Mesenchymal stem cell (in vitro differentiated cells and primary cell): ENCODE data around the gene SULT1E1.

ENCODE experiments used
- DNase-seq: peaks from one replicate; pipeline ENCODE4 v3.0.0-alpha.2; 2013
- H2AFZ ChIP-seq: one replicate; pipeline ENCODE4 v1.6.1; 2013; ENCODE audit warnings: low read depth, mild to moderate bottlenecking, control low read depth, inconsistent platforms, low read length, moderate library complexity
- H2AK5ac ChIP-seq: 2 replicates; pipeline ENCODE4 v1.6.1; 2013; ENCODE audit warnings: low read length, moderate library complexity, mild to moderate bottlenecking, inconsistent platforms; ENCODE audit not compliant: severe bottlenecking
- H2BK120ac ChIP-seq: one replicate; pipeline ENCODE4 v1.6.1; 2013; ENCODE audit warnings: low read depth, mild to moderate bottlenecking, inconsistent platforms, low read length, moderate library complexity
- H2BK12ac ChIP-seq, 2 experiments: one replicate each; pipeline ENCODE4 v1.6.1; 2013; ENCODE audit warnings: inconsistent platforms in 2 of 2, low read length in 2 of 2, mild to moderate bottlenecking in 2 of 2, moderate library complexity in 2 of 2, control low read depth in 1 of 2
- H2BK15ac ChIP-seq: one replicate; pipeline ENCODE4 v1.6.1; 2013; ENCODE audit warnings: mild to moderate bottlenecking, low read depth, inconsistent platforms; ENCODE audit not compliant: poor library complexity, severe bottlenecking
- H2BK5ac ChIP-seq: 2 replicates; pipeline ENCODE4 v1.6.1; 2013; ENCODE audit warnings: low read depth, mild to moderate bottlenecking, low read length, control low read depth, inconsistent platforms; ENCODE audit not compliant: poor library complexity, severe bottlenecking
- H3K14ac ChIP-seq, 2 experiments: one replicate each; pipeline ENCODE4 v1.6.1; 2013; ENCODE audit warnings: inconsistent platforms in 2 of 2, low read length in 2 of 2, control low read depth in 1 of 2, mild to moderate bottlenecking in 1 of 2, moderate library complexity in 1 of 2
- H3K18ac ChIP-seq, 2 experiments: one replicate each; pipeline ENCODE4 v1.6.1; 2013; ENCODE audit warnings: inconsistent platforms in 2 of 2, low read length in 2 of 2, control low read depth in 1 of 2, low read depth in 1 of 2, mild to moderate bottlenecking in 1 of 2
- H3K23ac ChIP-seq, 2 experiments: one replicate each; pipeline ENCODE4 v1.6.1; 2013; ENCODE audit warnings: inconsistent platforms in 2 of 2, low read length in 2 of 2, mild to moderate bottlenecking in 2 of 2, moderate library complexity in 2 of 2, control low read depth in 1 of 2
- H3K27ac ChIP-seq: 2 replicates; pipeline ENCODE4 v1.5.1; 2013; ENCODE audit warnings: mild to moderate bottlenecking, moderate library complexity, low read length, control low read depth, inconsistent platforms; ENCODE audit not compliant: poor library complexity, severe bottlenecking
- H3K27me3 ChIP-seq, 2 experiments: 2 replicates each; pipeline versions ENCODE4 v1.6.1 to v1.7.0; 2013; ENCODE audit warnings: low read length in 2 of 2, mild to moderate bottlenecking in 2 of 2, moderate library complexity in 2 of 2, control low read depth in 1 of 2, inconsistent platforms in 1 of 2; ENCODE audit not compliant: control insufficient read depth in 1 of 2, insufficient read depth in 1 of 2
- H3K36me3 ChIP-seq, 2 experiments: 2 replicates each; pipeline versions ENCODE4 v1.6.1 to v1.7.0; 2013; ENCODE audit warnings: low read length in 2 of 2, control low read depth in 1 of 2, inconsistent platforms in 1 of 2, low read depth in 1 of 2, mild to moderate bottlenecking in 1 of 2; ENCODE audit not compliant: insufficient read depth in 2 of 2, control insufficient read depth in 1 of 2
- H3K4ac ChIP-seq, 2 experiments: one replicate each; pipeline ENCODE4 v1.6.1; 2013; ENCODE audit warnings: inconsistent platforms in 2 of 2, low read length in 2 of 2, mild to moderate bottlenecking in 2 of 2, moderate library complexity in 2 of 2, control low read depth in 1 of 2, low read depth in 1 of 2
- H3K4me1 ChIP-seq: 2 replicates; pipeline ENCODE4 v1.6.1; 2013; ENCODE audit warnings: low read depth, low read length, control low read depth; ENCODE audit not compliant: control insufficient read depth, insufficient read depth
- H3K4me2 ChIP-seq: 2 replicates; pipeline ENCODE4 v1.6.1; 2013; ENCODE audit warnings: low read length, mild to moderate bottlenecking, inconsistent platforms; ENCODE audit not compliant: poor library complexity, severe bottlenecking
- H3K4me3 ChIP-seq, 2 experiments: 2 replicates each; pipeline versions ENCODE4 v1.5.1 to v1.7.0; 2013; ENCODE audit warnings: low read length in 2 of 2, mild to moderate bottlenecking in 2 of 2, control low read depth in 1 of 2, low read depth in 1 of 2; ENCODE audit not compliant: insufficient read depth in 1 of 2
- H3K79me1 ChIP-seq: replicated peaks from 2 replicates; pipeline ENCODE4 v1.6.1; 2013; ENCODE audit warnings: mild to moderate bottlenecking, control low read depth, low read length, inconsistent platforms; ENCODE audit not compliant: poor library complexity, severe bottlenecking
- H3K9ac ChIP-seq: 2 replicates; pipeline ENCODE4 v1.7.0; 2013; ENCODE audit warnings: mild to moderate bottlenecking, low read length, moderate library complexity
- H3K9me3 ChIP-seq: 2 replicates; pipeline ENCODE4 v1.7.0; 2013; ENCODE audit warnings: mild to moderate bottlenecking, low read length; ENCODE audit not compliant: control insufficient read depth
- H4K8ac ChIP-seq: one replicate; pipeline ENCODE4 v1.6.1; 2013; ENCODE audit warnings: inconsistent platforms, mild to moderate bottlenecking, low read length, moderate library complexity
- H4K91ac ChIP-seq: one replicate; pipeline ENCODE4 v1.6.1; 2013; ENCODE audit warnings: mild to moderate bottlenecking, low read length, inconsistent platforms
- WGBS: methylation state at CpG from one replicate; pipeline ENCODE4 v1.1.7; 2013; ENCODE audit warnings: mixed read lengths; 5-methylcytosine and 5-hydroxymethylcytosine counted together

SULT1E1 gene

GRCh38 chr4:69849297-69849696, 10.6 kb downstream of the SULT1E1 start:
- DNase-seq, result peak; percentile 22
- no peak overlapping the region for H2BK15ac ChIP-seq
- no peak overlapping the region for H4K91ac ChIP-seq
- no peak overlapping the region for H2AK5ac ChIP-seq
- H3K27me3 ChIP-seq, result no peaks in the 10 kb centered on the region
- no peak overlapping the region for H3K4me3 ChIP-seq
- no CpG with 5 or more reads among the region's 3 CpGs for WGBS
- no peaks in the 10 kb centered on the region for H3K9me3 ChIP-seq
- H3K4me2 ChIP-seq, result no peak overlapping the region
- H3K18ac ChIP-seq, result no peak overlapping the region
- no peak overlapping the region for H2BK5ac ChIP-seq
- no peak overlapping the region for H2BK120ac ChIP-seq
- no peak overlapping the region for H4K8ac ChIP-seq
- no peak overlapping the region for H2BK12ac ChIP-seq
- no peaks in the 10 kb centered on the region for H3K4me1 ChIP-seq
- no peak overlapping the region for H3K27ac ChIP-seq
- H3K79me1 ChIP-seq, result no peaks in the 10 kb centered on the region
- H2AFZ ChIP-seq, result no peak overlapping the region
- H3K14ac ChIP-seq, result no peak overlapping the region
- no peak overlapping the region for H3K9ac ChIP-seq
- H3K36me3 ChIP-seq, result no peaks in the 10 kb centered on the region
- no peak overlapping the region for H3K23ac ChIP-seq
- H3K4ac ChIP-seq, result no peak overlapping the region

- no peak overlapping the region for H3K4me3 ChIP-seq
- no peak overlapping the region for H2BK12ac ChIP-seq
- no peak overlapping the region for H3K14ac ChIP-seq
- no peaks in the 10 kb centered on the region for H3K36me3 ChIP-seq
- H3K4me1 ChIP-seq, result no peaks in the 10 kb centered on the region
- H3K4ac ChIP-seq, result no peak overlapping the region
- no peaks in the 10 kb centered on the region for H3K9me3 ChIP-seq
- H3K4me2 ChIP-seq, result no peak overlapping the region
- H2AK5ac ChIP-seq, result no peak overlapping the region
- no peak overlapping the region for H3K9ac ChIP-seq
- H3K18ac ChIP-seq, result no peak overlapping the region
- no peak overlapping the region for H2BK5ac ChIP-seq
- no CpG with 5 or more reads among the region's 1 CpG for WGBS
- no peak overlapping the region for H2AFZ ChIP-seq
- H3K79me1 ChIP-seq, result no peaks in the 10 kb centered on the region
- H2BK120ac ChIP-seq, result no peak overlapping the region
- no peak overlapping the region for H4K91ac ChIP-seq
- H3K27ac ChIP-seq, result no peak overlapping the region
- no peak overlapping the region for H4K8ac ChIP-seq
- DNase-seq, result no peak
- no peak overlapping the region for H3K23ac ChIP-seq
- H2BK15ac ChIP-seq, result no peak overlapping the region
- no peaks in the 10 kb centered on the region for H3K27me3 ChIP-seq
These were observed 11.9 kb downstream of the SULT1E1 start for GRCh38 chr4:69848028-69848427.

DNA sequence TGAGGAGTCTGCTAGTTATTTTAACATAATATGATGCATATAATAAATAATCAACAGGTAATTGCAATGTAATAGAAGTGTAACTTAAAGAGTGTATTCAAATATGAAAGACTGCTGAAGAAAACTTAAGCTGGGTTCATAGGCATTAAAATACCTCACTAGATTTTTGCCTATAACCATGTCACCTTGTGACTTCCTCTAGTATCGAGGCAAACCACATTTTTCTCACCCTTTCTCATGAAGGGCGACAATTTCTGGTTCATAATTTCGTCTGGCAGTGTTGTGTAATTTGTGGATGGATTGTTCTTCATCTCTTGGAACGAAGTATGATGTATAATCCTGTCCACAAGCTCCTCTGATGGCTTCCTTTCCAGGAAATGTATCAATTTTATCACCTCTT, 16.0 kb downstream of the SULT1E1 start:
- Histone ChIP-seq H2AFZ (no peak overlapping the region), H3K79me1 (no peaks in the 10 kb centered on the region), H3K27me3 (no peaks in the 10 kb centered on the region), H2BK15ac (no peak overlapping the region), H3K9ac (no peak overlapping the region), H3K14ac (no peak overlapping the region), H3K4me3 (no peak overlapping the region), H3K36me3 (no peaks in the 10 kb centered on the region), H3K27ac (no peak overlapping the region), H3K18ac (no peak overlapping the region), H3K4me1 (no peaks in the 10 kb centered on the region), H3K4me2 (no peak overlapping the region), H2BK120ac (no peak overlapping the region), H3K23ac (no peak overlapping the region), H2BK12ac (no peak overlapping the region), H3K4ac (no peak overlapping the region), H3K9me3 (no peaks in the 10 kb centered on the region), H2BK5ac (no peak overlapping the region), H4K91ac (no peak overlapping the region), H4K8ac (no peak overlapping the region), H2AK5ac (no peak overlapping the region)
- no peak for DNase-seq
- WGBS, result 79% methylated on average over 3 of the region's 4 CpGs

DNA sequence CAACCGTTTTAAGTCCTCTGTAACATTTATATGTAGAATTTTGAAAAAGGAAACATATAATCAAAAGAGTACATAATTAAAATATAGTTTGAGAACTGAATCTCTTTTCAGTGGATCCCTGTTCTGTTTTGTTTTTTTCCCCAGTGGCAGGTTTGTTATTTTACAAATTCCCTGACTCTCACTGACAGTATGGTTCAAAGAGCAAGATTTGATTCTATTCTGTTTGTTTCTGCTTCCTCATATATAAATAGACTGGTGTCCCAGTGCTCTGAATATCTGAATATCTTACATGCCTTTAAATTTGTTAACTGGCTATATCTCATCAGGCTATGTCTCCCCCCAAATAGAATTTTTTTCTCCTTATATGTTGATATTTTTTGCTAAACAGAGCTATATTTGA, 16.6 kb downstream of the SULT1E1 start:
- Histone ChIP-seq H2BK120ac (no peak overlapping the region), H2AK5ac (no peak overlapping the region), H3K23ac (no peak overlapping the region), H3K36me3 (no peaks in the 10 kb centered on the region), H2BK15ac (no peak overlapping the region), H3K14ac (no peak overlapping the region), H3K4me1 (no peaks in the 10 kb centered on the region), H3K4me2 (no peak overlapping the region), H3K27me3 (no peaks in the 10 kb centered on the region), H3K4ac (no peak overlapping the region), H4K8ac (no peak overlapping the region), H2BK12ac (no peak overlapping the region), H3K79me1 (no peaks in the 10 kb centered on the region), H2BK5ac (no peak overlapping the region), H3K4me3 (no peak overlapping the region), H4K91ac (no peak overlapping the region), H3K9me3 (no peaks in the 10 kb centered on the region), H3K27ac (no peak overlapping the region), H3K18ac (no peak overlapping the region), H3K9ac (no peak overlapping the region), H2AFZ (no peak overlapping the region)
- no CpG with 5 or more reads among the region's 1 CpG for WGBS
- DNase-seq, result no peak
